ENCODE measurements around the gene MALL.
"Not testable (repeated sequence)": the region's sequence is repeated elsewhere in the genome, so short reads cannot be mapped to it uniquely, and the experiment has no call there.

The MALL gene

DNA sequence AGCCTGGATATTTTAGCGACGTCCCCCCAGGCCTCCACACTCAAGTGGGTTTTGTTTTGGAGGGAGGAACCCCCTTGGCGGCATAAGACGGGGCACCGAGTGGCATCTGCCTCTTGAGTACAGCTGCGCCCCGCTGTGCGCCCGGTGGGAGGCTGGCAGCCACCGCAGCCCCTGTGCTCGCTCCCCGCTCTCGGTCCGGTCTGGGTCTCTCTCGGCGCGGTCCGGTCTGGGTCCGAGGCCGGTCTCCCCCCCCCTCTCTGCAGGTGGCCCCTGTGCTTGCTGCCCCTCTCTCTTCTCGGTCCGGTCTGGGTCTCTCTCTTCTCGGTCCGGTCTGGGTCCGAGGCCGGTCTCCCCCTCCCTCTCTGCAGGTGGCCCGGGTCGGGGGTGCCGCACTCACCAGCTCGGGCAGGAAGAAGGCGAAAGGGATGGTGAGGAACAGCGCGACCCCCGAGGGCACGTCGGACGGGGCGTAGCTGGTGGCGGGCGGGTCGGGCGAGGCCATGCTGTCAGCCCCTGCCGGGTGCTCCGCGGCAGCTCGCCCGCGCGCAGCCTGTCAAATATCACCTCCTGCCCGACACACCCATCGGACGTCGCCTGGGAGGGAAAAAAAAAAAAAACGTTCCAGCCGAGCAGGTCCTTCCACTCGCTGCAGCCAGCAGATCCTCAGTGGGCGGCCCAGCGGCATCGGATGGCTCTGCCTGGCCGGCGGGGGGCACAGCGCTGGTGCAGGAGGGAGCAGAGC is at the start of gene MALL:
TSS of gene MALL (minus strand) at position 532 of the 742 bp plus-strand sequence. CDS start at position 502, 30 bp downstream.
- DNase-seq = no peak

DNA sequence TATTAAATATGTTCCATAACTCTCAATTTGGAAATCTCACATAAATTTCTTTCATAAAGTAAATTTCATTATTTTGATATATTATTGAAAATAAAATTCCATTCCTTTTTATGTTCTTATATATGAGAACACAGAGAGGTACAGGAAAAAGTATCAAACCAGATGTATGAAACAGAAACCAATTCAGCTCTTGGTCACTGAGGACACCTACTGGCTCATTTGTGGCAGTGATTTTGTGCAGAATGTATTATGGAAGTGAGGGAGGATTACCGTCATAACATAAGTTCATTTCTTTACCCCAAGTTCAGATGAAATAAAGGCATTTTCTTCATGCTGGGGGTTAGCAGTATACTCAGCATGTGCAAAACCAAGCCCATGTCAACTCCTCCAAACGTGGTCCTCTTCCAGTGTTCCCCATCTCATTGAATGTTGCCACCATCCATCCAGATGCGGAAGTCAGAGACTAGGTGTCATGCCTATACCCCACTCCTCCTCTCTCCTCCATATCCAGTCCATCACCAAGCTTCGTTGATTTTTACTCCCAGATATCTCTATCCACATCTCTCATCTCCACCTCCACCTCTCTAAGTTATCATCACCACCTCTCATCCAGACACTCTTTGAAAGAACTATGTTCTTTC is 41.7 kb upstream of the MALL start:
- DNase-seq = no peak

DNA sequence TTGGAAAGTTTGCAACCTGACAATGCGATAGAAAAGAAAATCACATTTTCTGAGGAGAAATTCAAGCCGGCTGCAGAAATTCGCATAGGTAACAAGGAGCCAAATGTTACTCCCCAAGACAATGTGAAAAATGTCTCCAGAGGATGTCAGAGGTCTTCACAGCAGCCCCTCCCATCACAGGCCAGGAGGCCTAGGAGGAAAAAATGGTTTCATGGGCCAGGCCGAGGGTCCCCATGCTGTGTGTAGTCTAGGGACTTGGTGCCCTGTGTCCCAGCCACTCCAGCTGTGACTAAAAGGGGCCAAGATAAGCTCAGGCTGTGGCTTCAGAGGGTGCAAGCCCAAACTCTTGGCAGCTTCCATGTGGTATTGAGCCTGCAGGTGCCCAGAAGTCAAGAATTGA is 39.2 kb upstream of the MALL start:
- DNase-seq = not testable (repeated sequence)

DNA sequence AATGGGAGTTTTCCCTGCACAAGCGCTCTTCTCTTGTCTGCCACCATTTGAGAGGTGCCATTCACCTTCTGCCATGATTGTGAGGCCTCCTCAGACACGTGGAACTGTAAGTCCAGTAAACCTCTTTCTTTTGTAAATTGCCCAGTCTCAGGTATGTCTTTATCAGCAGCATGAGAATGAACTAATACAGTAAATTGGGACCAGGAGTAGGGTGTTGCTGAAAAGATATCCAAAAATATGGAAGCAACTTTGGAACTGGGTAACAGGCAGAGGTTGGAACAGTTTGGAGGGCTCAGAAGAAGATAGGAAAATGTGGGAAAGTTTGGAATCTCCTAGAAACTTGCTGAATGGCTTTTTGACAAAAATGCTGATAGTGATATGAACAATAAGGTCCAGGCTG is 38.6 kb upstream of the MALL start:
- not testable (repeated sequence) for DNase-seq

DNA sequence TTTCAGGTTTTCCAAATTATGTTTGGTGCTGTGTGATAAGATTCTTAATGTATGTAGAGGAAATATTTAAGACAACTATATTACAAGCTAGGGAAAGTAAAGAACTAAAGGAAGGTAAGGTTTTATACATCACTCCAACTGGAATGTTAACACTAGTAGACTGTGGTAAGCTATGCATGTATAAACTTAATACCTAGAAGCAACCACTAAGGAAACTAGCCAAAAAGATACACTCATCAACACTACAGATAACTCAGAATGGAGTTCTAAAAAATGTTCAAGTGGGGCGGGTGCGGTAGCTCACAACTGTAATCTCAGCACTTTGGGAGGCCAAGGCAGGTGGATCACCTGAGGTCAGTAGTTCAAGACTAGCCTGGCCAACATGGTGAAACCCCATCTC is 37.8 kb upstream of the MALL start:
- no peak for DNase-seq

DNA sequence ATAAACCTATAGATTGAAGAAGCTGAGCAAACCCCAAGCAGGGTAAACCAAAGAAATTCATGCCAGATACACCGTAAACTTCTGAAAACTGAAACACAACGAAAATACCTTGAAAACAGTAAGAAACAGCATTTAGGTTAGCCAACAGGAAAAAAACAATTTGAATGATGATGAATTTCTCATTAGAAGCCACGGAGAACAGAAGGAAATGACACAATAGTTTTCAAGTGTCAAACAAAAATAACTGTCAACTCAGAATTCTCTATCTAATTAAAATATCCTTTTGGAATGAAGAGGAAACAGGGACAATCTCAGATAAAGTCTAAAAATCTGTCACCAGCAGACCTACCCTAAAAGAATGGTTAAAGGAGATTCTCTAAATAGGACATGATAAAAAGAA is 37.3 kb upstream of the MALL start:
- no peak for DNase-seq

DNA sequence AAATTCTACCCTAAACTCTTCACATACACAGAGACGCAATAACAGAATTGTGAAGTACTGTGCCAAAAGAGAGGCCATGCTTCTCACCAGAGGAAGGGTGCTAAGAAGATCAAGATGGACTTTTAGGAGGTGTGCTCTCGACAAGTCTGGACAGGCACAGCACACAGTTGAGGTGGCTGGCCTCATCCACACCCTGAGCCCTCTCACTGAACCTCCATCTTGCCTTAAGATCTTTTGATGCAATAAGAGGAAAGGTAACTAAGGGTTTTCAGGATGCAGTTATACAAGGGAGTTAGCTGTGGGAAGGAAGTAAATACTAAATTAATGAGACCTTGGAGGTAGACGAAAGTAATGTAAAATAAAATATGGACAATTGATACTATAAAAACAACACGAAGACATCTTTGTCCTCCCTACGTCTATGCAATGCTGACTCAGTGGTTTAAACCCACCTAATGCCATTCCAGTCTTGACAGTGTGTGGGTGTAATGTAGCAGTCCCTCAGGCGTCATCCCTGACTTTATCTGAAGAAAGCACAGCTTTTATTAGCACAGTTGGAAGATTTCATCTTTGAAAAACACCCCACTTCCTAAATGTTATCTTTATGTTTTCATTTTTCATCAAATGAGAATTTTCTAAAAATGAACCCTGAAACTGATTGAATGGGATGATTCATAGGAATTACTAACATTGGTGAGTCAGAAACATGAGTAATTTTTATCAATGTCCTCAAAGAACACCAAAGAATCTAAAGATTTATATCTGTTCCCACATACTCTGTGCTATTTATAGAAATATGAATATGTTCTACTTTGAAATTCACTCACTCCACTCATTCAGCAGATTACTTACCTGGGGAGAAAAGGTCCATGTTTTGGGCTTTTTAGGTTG is 34.0 kb upstream of the MALL start:
- no peak for DNase-seq

DNA sequence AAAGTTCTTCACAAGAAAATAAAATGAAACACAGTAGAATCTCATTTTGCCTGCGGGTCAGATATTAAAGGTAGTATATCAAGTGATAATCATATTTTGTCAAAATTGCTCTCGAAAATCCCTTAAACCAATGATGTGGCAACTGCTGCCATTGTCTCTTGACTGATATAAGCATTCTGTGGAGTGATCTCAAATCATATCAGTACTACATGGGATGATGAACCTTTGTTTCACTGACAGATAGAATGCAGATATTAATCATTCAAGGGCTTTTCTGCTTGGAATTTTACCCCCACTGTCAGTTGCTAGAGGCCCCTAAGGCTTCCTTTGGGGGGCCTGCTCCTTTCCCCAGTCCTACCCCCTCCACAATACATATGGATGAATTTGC is 31.3 kb upstream of the MALL start:
- no peak for DNase-seq

DNA sequence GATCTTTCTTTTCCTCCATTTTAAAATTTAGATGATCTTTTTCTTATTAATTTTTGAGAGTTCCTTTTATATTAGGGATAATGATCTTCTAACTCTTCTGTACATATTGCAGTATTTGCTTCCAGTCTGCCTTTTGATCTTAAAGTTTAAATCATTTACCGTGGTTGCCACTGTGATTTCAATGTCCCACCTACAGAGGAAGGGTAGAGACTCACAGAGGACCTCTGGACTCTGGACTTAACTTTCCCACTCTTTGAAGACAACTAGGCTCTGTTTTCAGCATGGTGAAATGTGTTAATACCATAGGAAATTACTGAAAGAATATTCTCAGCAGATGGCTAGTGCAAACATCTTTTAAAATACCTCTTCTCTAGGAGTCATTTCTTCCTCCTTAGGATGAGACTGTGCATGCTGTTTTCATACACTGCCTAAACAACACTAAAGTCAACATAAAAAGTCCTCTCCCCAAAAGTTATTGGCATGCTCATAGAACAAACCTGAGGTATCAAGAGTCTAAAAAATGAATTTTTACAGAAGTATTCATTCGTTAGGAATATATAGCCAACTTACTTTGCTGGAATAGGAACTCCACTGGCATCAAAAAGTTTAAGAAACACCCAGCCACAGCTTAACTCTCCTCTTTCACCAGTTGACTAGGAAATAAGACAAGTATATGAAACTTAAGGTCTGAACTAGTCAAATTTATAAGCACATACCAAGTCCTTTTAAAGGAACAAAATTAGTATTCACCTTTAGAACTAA is 30.7 kb upstream of the MALL start:
- DNase-seq = no peak

DNA sequence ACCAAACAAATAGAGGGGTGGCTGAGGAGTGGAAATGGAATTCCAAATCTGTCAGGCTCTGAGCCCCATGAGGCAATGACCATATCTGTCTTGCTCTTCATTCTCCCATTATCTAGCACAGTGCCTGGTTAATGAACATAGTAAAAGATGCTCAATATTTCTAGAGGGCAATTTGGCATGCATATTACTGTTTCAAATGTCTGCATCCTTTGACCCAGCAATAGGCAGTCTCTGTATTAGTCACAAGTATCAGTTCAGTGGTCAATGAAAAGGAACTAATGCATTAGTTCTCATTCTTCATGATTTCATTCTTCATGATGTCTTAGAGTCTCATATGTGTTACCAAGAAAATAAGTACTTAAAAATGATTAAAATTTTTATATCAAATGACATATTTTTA is 28.4 kb upstream of the MALL start:
- DNase-seq = no peak

DNA sequence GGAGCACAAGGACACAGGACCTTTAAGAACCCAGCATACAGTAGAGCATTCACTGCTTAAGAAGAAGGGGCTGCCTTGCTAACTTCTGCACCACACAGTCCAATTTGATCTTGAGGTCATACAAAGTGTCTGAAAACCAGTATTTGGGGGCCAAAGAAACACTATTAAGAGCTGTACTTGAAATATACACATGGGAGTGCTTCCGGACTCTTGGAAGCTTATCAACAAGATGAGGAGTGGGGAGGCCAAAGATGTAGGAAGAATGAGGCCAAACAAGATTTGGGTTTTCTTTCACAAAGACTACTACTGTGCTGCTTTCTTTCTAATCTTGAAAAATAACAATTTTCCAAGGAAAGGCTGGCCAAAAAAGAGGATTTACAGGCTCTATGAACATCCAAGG is 24.8 kb upstream of the MALL start:
- no peak for DNase-seq

DNA sequence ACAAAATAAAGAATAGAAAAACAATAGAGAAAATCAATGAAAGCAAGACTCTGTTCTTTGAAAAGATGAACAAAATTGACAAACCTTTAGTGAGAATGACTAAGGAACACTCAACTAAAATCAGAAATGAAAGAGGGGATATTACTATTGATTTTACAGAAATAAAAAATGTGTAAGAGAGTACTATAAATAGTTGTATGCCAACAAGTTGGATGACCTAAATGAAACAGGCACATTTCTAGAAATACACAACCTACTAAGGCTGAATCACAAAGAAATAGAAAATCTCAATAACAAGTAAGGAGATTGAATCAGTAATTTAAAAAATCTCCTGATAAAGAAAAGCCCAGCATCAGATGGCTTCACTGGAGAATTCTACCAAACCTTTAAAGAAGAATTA is 18.4 kb upstream of the MALL start:
- no peak for DNase-seq

DNA sequence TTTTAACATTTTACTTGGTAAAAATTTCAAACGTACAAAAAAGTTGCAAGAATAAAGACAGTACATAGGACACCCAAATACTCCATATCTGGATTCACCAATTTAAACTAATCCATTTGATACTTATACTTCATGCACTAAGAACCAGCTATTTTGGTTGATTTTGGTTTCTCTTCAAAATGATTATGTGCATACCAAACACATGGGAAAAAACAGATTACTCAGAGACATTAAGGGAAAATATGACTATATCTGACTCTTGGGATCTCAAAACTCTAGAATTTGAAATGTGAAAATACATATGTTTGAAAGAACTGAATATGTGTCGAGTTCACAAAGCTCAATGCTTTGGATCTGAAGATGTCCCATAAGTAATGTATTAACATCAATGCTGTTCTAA is 15.5 kb upstream of the MALL start:
- no peak for DNase-seq

DNA sequence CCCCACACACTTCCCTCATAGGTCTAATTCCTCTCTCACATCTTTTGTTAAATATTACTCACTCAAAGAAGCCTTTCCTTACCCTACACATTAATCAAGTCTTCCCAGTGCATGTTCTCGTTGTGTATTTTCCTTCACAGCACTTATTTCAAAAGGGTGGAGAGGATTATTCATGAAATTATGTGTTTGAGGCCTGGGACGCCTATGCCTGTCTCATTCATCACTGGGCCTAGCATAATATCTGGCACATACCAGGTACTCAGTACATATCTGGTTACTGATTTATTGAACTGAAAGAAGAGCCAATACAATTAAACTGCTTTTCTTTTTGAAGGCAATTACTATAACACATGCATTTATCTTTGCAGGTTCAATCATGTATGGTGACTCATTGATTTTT is 15.1 kb upstream of the MALL start:
- no peak for DNase-seq

DNA sequence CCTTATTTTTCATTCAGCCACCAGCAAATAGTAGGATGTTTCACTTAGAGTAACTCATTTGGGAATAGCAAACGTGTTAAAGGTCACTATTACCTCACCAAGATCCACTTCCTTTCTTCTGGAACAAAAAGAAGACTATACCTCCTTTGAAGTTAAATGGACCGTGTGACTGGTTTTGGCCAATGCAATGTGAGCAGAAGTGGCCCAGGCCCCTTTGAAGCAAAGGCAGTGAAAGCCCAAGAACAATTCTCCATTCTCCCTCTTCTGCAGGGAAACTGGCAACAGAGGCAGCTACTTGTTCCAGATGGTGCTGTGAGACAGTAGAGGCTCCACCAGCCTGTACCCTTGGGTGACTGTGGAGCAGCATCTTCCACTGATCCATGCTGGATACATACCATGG is 11.3 kb upstream of the MALL start:
- no peak for DNase-seq

DNA sequence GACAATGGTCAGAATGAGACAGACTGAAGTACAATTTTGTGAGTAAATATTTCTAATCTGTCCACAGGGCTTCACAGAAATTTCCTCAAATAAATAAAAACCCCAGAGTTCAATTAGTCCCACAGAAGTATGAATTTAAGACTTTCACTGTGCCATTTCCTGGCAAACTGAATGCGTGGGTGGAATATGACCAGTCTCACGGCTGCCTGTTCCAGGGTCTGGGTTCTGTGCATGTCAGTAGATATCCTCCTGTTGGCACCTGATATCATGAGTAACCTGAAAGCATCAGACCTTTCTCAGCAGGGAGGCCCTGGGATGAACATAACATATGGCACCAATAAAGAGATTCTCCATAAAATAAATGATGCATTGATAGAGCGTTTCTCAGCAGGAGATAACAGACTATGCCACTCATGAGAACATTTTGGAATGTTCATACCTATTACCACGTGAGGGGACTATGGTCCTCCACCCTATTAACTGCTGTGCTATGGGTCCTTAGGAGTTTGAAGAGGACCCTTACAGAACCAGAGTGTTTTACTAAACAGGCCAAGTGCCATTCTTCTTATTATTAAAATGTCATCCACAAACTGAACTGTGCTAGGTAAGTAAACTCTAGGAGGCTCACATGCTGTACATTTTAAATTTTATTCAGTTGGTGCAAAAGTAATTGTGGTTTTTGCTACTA is 10.6 kb upstream of the MALL start:
- no peak for DNase-seq

DNA sequence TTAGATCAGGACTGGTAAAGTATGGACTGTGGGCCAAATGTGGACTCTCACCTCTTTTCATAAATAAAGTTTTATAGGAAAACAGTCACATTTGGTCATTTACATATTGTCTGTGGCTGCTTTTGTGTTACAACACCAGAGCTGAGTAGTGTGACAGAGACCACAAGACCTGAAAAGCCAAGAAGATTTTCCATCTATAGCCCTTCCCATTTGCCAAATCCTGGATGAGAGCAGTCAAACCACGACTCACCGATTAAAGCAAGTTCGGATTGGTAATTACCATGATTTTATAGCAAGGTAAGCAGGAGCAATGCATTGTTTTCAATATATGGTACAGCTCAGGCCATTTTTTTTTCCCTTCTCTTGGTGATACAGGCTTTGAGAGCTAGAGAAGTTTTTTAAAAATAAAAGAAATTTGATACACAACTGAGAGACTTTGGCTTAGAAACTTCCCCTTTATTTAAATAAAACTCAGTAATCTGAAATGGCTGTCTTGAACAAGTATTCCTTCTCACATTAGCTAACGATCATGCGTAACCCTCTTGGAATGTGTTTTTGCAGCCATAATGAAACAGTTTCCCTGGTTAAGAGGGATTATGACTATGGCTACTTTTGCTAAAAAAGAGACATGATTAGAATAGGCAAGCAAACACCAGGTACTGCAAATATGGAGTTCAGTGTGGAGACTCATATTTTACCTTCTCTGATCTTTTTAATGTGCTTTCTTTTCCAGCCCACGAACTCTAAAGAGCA is 9.5 kb upstream of the MALL start:
- no peak for DNase-seq

DNA sequence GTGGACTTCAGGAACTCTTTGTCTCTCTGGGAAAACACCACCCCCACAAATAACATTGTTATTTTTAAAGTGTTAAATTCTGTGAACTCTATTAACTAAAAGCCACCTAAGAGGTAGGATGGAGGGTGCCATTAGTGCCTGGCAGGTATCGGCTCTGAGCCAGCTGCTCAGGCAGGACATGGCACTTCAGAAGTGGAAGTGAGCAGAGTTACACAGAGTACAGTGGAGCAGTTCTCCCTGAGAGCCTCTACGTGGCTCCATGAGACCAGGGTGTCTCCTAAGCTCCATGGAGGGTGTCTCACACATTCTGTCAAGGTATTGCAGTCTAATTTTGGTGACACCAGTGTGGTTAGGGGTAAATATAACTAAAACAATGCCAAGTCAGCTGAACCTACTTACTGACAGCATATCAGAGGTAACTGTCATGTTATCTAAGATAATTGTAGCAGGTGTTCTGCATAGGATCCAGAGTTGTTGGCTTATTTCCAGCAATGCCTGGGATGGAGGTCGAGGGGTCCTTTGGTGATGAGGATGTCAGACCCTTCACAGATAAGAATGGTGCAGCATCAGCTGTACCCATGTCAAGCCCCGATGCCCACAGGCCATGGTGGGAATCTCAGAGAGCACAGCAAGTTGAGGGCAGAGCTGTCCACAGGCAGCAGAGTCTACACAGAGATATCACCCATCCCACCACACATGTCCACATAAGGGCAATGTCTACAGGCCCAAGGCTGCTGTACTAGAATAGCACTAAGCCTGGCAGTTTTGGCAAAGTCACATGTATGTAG is 8.6 kb upstream of the MALL start:
- no peak for DNase-seq

DNA sequence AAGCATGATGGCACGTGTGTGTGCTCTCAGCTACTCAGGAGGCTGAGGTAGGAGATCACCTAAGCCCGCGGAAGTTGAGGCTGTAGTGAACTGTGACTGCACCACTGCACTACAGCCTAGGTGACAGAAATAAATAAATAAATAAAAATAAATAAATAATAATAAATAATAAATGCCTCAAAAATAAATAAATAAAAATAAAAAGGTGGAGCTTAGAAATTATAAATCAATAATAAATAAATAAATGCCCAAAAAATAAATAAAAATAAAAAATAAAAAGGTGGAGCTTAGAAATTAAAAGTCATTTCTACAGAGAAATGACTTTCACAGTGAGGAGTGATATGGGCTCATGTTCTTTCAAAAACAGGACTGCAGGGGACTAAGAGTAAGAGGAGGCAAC is 6.0 kb upstream of the MALL start:
- no peak for DNase-seq

DNA sequence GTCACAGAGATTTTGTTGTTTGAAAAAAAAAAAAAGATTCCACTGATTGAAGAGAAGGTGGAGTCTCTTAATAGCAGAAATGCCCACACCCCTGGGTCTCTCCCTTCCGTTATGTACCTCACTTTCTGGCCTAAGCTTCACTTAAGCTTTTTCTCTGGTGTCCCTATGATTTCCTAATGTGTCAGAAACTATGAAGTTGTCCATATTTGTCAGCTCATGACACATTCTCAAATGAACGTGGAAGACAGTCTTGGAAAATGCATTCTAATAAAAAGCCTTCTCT is 5.4 kb upstream of the MALL start:
- DNase-seq = no peak
